ENCODE results near the gene BCL2L2. TPM values are rescaled to one million over a fixed set of nuclear protein-coding genes. Genes with fewer than 3 reads are reported as not detected.

BCL2L2 gene
- total and polyA plus RNA-seq, 2 of the 8 experiments (the other 6 are each of a cell fraction or from before 2014, with no cell fraction given) = 9.3 to 13.8 TPM

GRCh38 chr14:23286902-23287479 is 19.6 kb upstream of the BCL2L2 start (continued):
- no peak for TF ChIP-seq RNF2 (IDR thresholded peaks at IDR 0.05; ENCODE audit: borderline replicate concordance, low read depth, low read length, missing control alignments, poor library complexity, severe bottlenecking)
- TF ChIP-seq ATF3 (IDR thresholded peaks at IDR 0.05; ENCODE audit: insufficient read depth, low read depth, low read length) = no peak
- no peak for TF ChIP-seq SP1 (IDR thresholded peaks at IDR 0.05; ENCODE audit: low read depth, low read length)
- TF ChIP-seq CBX5 (IDR thresholded peaks at IDR 0.05; ENCODE audit: low read depth, low read length) = no peak
- TF ChIP-seq KDM5A (IDR thresholded peaks at IDR 0.05; ENCODE audit: low read length) = no peak
- TF ChIP-seq HDAC2 (IDR thresholded peaks at IDR 0.05; ENCODE audit: borderline replicate concordance in 1 of 2, low read depth in 2 of 2, low read length in 2 of 2) = no peak
- TF ChIP-seq CHD1 (IDR thresholded peaks at IDR 0.05; ENCODE audit: low read depth, low read length) = no peak
- TF ChIP-seq SP2 (IDR thresholded peaks at IDR 0.05; ENCODE audit: low read length) = no peak

Data from H1 (cell line).